NCI-H82 (cell line): ENCODE data around the gene CMTM2.
"Not testable (repeated sequence)": the region's sequence is repeated elsewhere in the genome, so short reads cannot be mapped to it uniquely, and the experiment has no call there.

ENCODE experiments used
- DNase-seq: peaks from one replicate; lab custom pipeline; 2025; lab: John Stamatoyannopoulos, UW

Gene CMTM2

GRCh38 chr16:66605979-66606751, 26.9 kb downstream of the CMTM2 start:
- peak; percentile 35 for DNase-seq

GRCh38 chr16:66608241-66609138, 29.2 kb downstream of the CMTM2 start:
- peak; percentile 86 for DNase-seq

GRCh38 chr16:66609139-66609510, 29.9 kb downstream of the CMTM2 start:
- no peak for DNase-seq

- DNase-seq, result no peak
Measured at GRCh38 chr16:66610111-66610820, 31.0 kb downstream of the CMTM2 start.

- not testable (repeated sequence) for DNase-seq
Measured at GRCh38 chr16:66611911-66612310, 32.6 kb downstream of the CMTM2 start.

- DNase-seq, result no peak
Measured at GRCh38 chr16:66612422-66612821, 33.2 kb downstream of the CMTM2 start.

- DNase-seq, result no peak
Measured at GRCh38 chr16:66614161-66614802, 35.0 kb downstream of the CMTM2 start.

GRCh38 chr16:66616169-66616568, 36.9 kb downstream of the CMTM2 start:
- DNase-seq, result no peak

GRCh38 chr16:66616592-66616991, 37.3 kb downstream of the CMTM2 start:
- no peak for DNase-seq

- DNase-seq, result no peak
Measured at GRCh38 chr16:66617010-66617434, 37.8 kb downstream of the CMTM2 start.

GRCh38 chr16:66617728-66618127, 38.5 kb downstream of the CMTM2 start:
- no peak for DNase-seq

GRCh38 chr16:66618588-66619375, 39.5 kb downstream of the CMTM2 start:
- DNase-seq, result peak; percentile 3

- DNase-seq, result no peak
Measured at GRCh38 chr16:66619534-66620428, 40.5 kb downstream of the CMTM2 start.

- no peak for DNase-seq
Measured at GRCh38 chr16:66620429-66620795, 41.1 kb downstream of the CMTM2 start.

GRCh38 chr16:66621973-66622372, 42.7 kb downstream of the CMTM2 start:
- no peak for DNase-seq

- peak; percentile 7 for DNase-seq
Measured at GRCh38 chr16:66622863-66623262, 43.6 kb downstream of the CMTM2 start.

- no peak for DNase-seq
Measured at GRCh38 chr16:66623755-66624154, 44.5 kb downstream of the CMTM2 start.

GRCh38 chr16:66627611-66628378, 48.5 kb downstream of the CMTM2 start:
- DNase-seq, result not testable (repeated sequence)

- DNase-seq, result no peak
Measured at GRCh38 chr16:66629856-66630255, 50.6 kb downstream of the CMTM2 start.
